Stomach smooth muscle (tissue), 2 donors: ENCODE measurements around the gene CHMP6.

Experiments used
- H3K27ac ChIP-seq: one replicate; pipeline ENCODE4 v1.7.0; 2013; ENCODE audit warnings: mild to moderate bottlenecking, low read length, inconsistent platforms
- H3K27me3 ChIP-seq, 2 donors: one replicate each; pipeline ENCODE4 v1.7.0; 2013; ENCODE audit warnings: low read length in 2 of 2; ENCODE audit not compliant: insufficient read depth in 2 of 2, control insufficient read depth in 1 of 2
- H3K36me3 ChIP-seq, 2 donors: one replicate each; pipeline ENCODE4 v1.7.0; 2013; ENCODE audit warnings: low read length in 2 of 2; ENCODE audit not compliant: control insufficient read depth in 2 of 2, insufficient read depth in 2 of 2
- H3K4me1 ChIP-seq: one replicate; pipeline ENCODE4 v1.7.0; 2013; ENCODE audit warnings: low read length; ENCODE audit not compliant: control insufficient read depth, insufficient read depth
- H3K4me3 ChIP-seq, 2 donors: one replicate each; pipeline ENCODE4 v1.7.0; 2013; ENCODE audit warnings: low read length in 2 of 2
- H3K9ac ChIP-seq, 2 donors: one replicate each; pipeline ENCODE4 v1.7.0; 2013; ENCODE audit warnings: low read length in 2 of 2, mild to moderate bottlenecking in 1 of 2
- H3K9me3 ChIP-seq, 2 donors: one replicate each; pipeline ENCODE4 v1.7.0; 2013; ENCODE audit warnings: low read length in 2 of 2; ENCODE audit not compliant: control insufficient read depth in 2 of 2
- donor health status: healthy.
- donor health status: Pancreatic carcinoma.

The CHMP6 gene

GRCh38 chr17:80959330-80960036, 32.2 kb upstream of the CHMP6 start:
- Histone ChIP-seq H3K9me3 (no peaks in the 10 kb centered on the region), H3K4me1 (peaks cover 37% of the 10 kb centered on the region), H3K27me3 (no peaks in the 10 kb centered on the region), H3K36me3 (peaks cover 2 to 4% of the 10 kb centered on the region in 2 donors), H3K9ac (peak overlapping the region; percentile 70 to 72), H3K4me3 (peak overlapping the region in 1 of 2 donors; percentile 55), H3K27ac (peak overlapping the region; percentile 99)

GRCh38 chr17:80960037-80960796, 31.4 kb upstream of the CHMP6 start:
- peak overlapping the region; percentile 99 for H3K27ac ChIP-seq
- peaks cover under 1 to 2% of the 10 kb centered on the region in 2 donors for H3K36me3 ChIP-seq
- peak overlapping the region; percentile 70 to 72 for H3K9ac ChIP-seq
- H3K4me1 ChIP-seq, result peaks cover 37% of the 10 kb centered on the region
- no peaks in the 10 kb centered on the region for H3K9me3 ChIP-seq
- H3K27me3 ChIP-seq, result no peaks in the 10 kb centered on the region
- peak overlapping the region in 1 of 2 donors; percentile 55 for H3K4me3 ChIP-seq

GRCh38 chr17:80960797-80961452, 30.7 kb upstream of the CHMP6 start:
- Histone ChIP-seq H3K4me1 (peaks cover 37% of the 10 kb centered on the region), H3K4me3 (peak overlapping the region in 1 of 2 donors; percentile 55), H3K27ac (peak overlapping the region; percentile 99), H3K9me3 (no peaks in the 10 kb centered on the region), H3K27me3 (no peaks in the 10 kb centered on the region), H3K36me3 (peaks cover 2 to 3% of the 10 kb centered on the region in 2 donors), H3K9ac (peak overlapping the region; percentile 36 to 70)

GRCh38 chr17:80961541-80962330, 29.9 kb upstream of the CHMP6 start:
- Histone ChIP-seq H3K27me3 (no peaks in the 10 kb centered on the region), H3K36me3 (peaks cover 2 to 3% of the 10 kb centered on the region in 2 donors), H3K4me1 (peaks cover 37% of the 10 kb centered on the region), H3K9ac (peak overlapping the region; percentile 36 to 70), H3K27ac (peak overlapping the region; percentile 99), H3K9me3 (no peaks in the 10 kb centered on the region), H3K4me3 (no peak overlapping the region)

DNA sequence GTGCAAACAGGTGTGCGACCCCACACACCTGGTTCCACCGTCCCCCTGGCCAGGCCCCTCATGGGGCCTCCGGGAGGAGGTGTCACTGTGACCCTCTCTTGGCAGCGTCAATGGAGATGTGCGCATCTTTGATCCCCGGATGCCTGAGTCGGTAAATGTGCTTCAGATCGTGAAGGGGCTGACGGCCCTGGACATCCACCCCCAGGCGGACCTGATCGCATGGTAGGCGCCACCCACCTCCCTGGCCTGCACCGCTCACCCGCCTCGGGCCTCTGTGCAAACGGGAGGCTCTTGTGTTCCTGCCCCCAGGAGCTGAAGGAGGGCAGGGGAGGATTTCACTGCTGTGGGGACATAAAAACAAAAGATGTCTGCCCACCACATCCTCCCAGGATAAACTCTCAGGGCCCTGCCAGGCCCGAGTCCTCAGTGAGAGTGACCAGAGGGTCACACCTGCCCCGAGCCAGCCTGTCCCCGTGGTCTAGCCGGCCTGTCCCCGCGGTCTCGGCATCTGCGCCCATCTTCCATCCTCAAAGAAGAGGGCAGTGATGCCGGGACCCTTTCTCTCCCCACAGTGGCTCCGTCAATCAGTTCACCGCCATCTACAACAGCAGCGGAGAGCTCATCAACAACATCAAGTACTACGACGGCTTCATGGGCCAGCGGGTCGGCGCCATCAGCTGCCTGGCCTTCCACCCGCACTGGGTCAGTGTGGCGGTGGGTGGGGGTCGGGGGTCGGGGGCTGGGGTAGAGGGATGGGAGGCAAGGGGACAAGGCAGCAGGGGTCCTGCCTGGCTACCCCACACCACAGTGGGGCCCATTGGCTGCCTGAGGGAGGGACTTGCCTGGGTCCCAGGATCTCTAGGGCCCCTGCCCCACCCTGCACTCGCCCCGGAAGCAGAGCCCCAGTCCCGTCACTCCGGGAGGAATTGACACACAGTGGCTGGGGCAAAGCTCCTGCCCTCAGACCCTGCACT, 29.0 kb upstream of the CHMP6 start:
- no peaks in the 10 kb centered on the region for H3K27me3 ChIP-seq
- H3K4me1 ChIP-seq, result peaks cover 37% of the 10 kb centered on the region
- peaks cover 2 to 3% of the 10 kb centered on the region in 2 donors for H3K36me3 ChIP-seq
- H3K9ac ChIP-seq, result peak overlapping the region; percentile 21 to 36
- H3K4me3 ChIP-seq, result no peak overlapping the region
- peak overlapping the region; percentile 99 for H3K27ac ChIP-seq
- H3K9me3 ChIP-seq, result no peaks in the 10 kb centered on the region

- Histone ChIP-seq H3K9me3 (no peaks in the 10 kb centered on the region), H3K27me3 (no peaks in the 10 kb centered on the region), H3K4me1 (peaks cover 43% of the 10 kb centered on the region), H3K27ac (peak overlapping the region; percentile 18), H3K36me3 (peaks cover 2 to 3% of the 10 kb centered on the region in 2 donors), H3K9ac (no peak overlapping the region), H3K4me3 (no peak overlapping the region)
These were observed 27.7 kb upstream of the CHMP6 start for GRCh38 chr17:80963812-80964543.

- Histone ChIP-seq H3K27ac (no peak overlapping the region), H3K9me3 (no peaks in the 10 kb centered on the region), H3K4me1 (peaks cover 43% of the 10 kb centered on the region), H3K9ac (no peak overlapping the region), H3K4me3 (no peak overlapping the region), H3K27me3 (no peaks in the 10 kb centered on the region), H3K36me3 (peaks cover 2 to 3% of the 10 kb centered on the region in 2 donors)
These were observed 27.1 kb upstream of the CHMP6 start for GRCh38 chr17:80964544-80964856.

GRCh38 chr17:80964859-80965580, 26.6 kb upstream of the CHMP6 start:
- no peak overlapping the region for H3K27ac ChIP-seq
- no peaks in the 10 kb centered on the region for H3K9me3 ChIP-seq
- H3K27me3 ChIP-seq, result no peaks in the 10 kb centered on the region
- H3K4me1 ChIP-seq, result peaks cover 42% of the 10 kb centered on the region
- H3K36me3 ChIP-seq, result peaks cover 2 to 3% of the 10 kb centered on the region in 2 donors
- H3K4me3 ChIP-seq, result no peak overlapping the region
- H3K9ac ChIP-seq, result no peak overlapping the region

- H3K36me3 ChIP-seq, result peaks cover 2 to 3% of the 10 kb centered on the region in 2 donors
- H3K9me3 ChIP-seq, result no peaks in the 10 kb centered on the region
- peaks cover 42% of the 10 kb centered on the region for H3K4me1 ChIP-seq
- H3K27me3 ChIP-seq, result no peaks in the 10 kb centered on the region
- H3K9ac ChIP-seq, result no peak overlapping the region
- no peak overlapping the region for H3K4me3 ChIP-seq
- H3K27ac ChIP-seq, result no peak overlapping the region
These were observed 26.0 kb upstream of the CHMP6 start for GRCh38 chr17:80965606-80966005.
